Measurements from ENCODE around the gene DCHS2. TPM values are rescaled to one million over a fixed set of nuclear protein-coding genes. Genes with fewer than 3 reads are reported as not detected.

Gene DCHS2
- total and polyA plus RNA-seq, 8 donors: 0.12 to 3.5 (median 1.5) TPM

GRCh38 chr4:154465085-154465484, 26.5 kb downstream of the DCHS2 start:
- Histone ChIP-seq H3K27me3 (no peaks in the 10 kb centered on the region), H3K9me3 (no peaks in the 10 kb centered on the region), H3K36me3 (no peaks in the 10 kb centered on the region), H3K4me1 (no peaks in the 10 kb centered on the region), H3K4me3 (no peak overlapping the region), H3K27ac (no peak overlapping the region)
- intact Hi-C loops (cut with DNase I): no loop called here
- TF ChIP-seq CTCF (IDR thresholded peaks at IDR 0.05): no peak
- ATAC-seq (no peak), DNase-seq (no peak)

GRCh38 chr4:154464654-154465053, 26.9 kb downstream of the DCHS2 start:
- no peak for TF ChIP-seq CTCF (IDR thresholded peaks at IDR 0.05)
- H3K4me3 ChIP-seq: no peak overlapping the region
- intact Hi-C loops (cut with DNase I): no loop called here
- ATAC-seq (no peak), DNase-seq (no peak)
- H3K4me1 ChIP-seq: no peaks in the 10 kb centered on the region
- no peaks in the 10 kb centered on the region for H3K36me3 ChIP-seq
- no peak overlapping the region for H3K27ac ChIP-seq
- no peaks in the 10 kb centered on the region for H3K9me3 ChIP-seq
- no peaks in the 10 kb centered on the region for H3K27me3 ChIP-seq

GRCh38 chr4:154462081-154462810, 29.4 kb downstream of the DCHS2 start:
- DNase-seq (peak in 1 of 4 donors; percentile 59), ATAC-seq (no peak)
- Histone ChIP-seq H3K9me3 (no peaks in the 10 kb centered on the region), H3K36me3 (no peaks in the 10 kb centered on the region), H3K4me1 (no peaks in the 10 kb centered on the region), H3K27ac (no peak overlapping the region), H3K4me3 (no peak overlapping the region), H3K27me3 (no peaks in the 10 kb centered on the region)
- intact Hi-C loops (cut with DNase I): no loop called here
- TF ChIP-seq CTCF (IDR thresholded peaks at IDR 0.05): no peak

- DNase-seq (no peak), ATAC-seq (no peak)
- Histone ChIP-seq H3K9me3 (no peaks in the 10 kb centered on the region), H3K27me3 (no peaks in the 10 kb centered on the region), H3K36me3 (no peaks in the 10 kb centered on the region), H3K4me3 (no peak overlapping the region), H3K27ac (no peak overlapping the region), H3K4me1 (no peaks in the 10 kb centered on the region)
- TF ChIP-seq CTCF (IDR thresholded peaks at IDR 0.05): no peak
- intact Hi-C loops (cut with DNase I): no loop called here
Measured at GRCh38 chr4:154457471-154457870, 34.1 kb downstream of the DCHS2 start.

GRCh38 chr4:154456889-154457288, 34.7 kb downstream of the DCHS2 start:
- DNase-seq: no peak
- ATAC-seq: no peak
- H3K36me3 ChIP-seq: no peaks in the 10 kb centered on the region
- no peak for TF ChIP-seq CTCF (IDR thresholded peaks at IDR 0.05)
- H3K4me1 ChIP-seq: no peaks in the 10 kb centered on the region
- no peak overlapping the region for H3K27ac ChIP-seq
- no peak overlapping the region for H3K4me3 ChIP-seq
- no peaks in the 10 kb centered on the region for H3K27me3 ChIP-seq
- intact Hi-C loops (cut with DNase I): no loop called here
- no peaks in the 10 kb centered on the region for H3K9me3 ChIP-seq

All from left lung (tissue), 10 donors.